GM18858 (cell line): Measurements from ENCODE around the gene LSM14A.
A peak's percentile ranks its signal among the peaks of the same experiment; 100 is the strongest.
"Not testable (repeated sequence)": the region's sequence is repeated elsewhere in the genome, so short reads cannot be mapped to it uniquely, and the experiment has no call there.

Source experiments
- ATAC-seq: cut with Tn5 transposase; IDR thresholded peaks from one replicate; pipeline ENCODE4 v1.9.1; 2021; ENCODE audit not compliant: unreplicated experiment

The LSM14A gene

DNA sequence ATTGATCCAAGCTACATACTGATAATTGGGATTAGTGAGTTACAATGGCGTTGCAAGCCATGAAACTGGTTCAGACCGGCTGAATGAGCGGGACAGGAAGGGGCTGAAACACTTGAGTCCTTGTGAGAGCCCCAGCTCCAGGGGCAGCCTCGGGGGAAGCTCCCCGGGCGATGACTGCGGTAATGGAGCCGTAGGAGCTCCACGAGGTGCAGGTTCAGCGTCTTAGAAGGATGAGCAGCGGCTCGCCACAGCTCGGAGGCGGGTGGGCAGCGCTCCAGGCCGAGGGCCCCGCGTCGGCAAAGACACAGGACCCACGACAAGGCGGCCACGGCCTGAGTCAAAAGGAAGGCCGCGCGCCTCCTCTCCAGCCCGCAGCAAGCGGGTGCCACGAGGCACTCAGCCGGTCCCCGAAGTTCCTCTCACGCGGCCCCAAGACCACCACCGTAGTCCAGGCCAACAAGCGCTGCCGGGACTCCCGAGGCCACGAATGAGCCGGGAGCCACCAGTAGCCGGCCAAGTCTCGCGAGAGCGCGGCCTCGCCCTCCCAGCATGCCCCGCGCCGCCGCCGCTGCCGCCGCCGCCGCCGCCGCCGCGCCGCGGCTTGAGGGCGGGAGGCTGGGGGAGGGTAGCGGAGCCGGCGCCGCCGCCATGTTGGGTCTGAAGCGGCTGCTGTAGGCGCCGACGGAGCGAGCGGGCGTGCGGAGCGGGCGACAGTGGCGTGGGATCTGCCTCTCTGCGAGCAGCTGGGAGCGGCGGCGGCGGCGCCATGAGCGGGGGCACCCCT is at the start of gene LSM14A:
Gene LSM14A (plus strand): TSS at position 628 of the 784 bp plus-strand sequence. CDS start 139 bp downstream, at position 767.
- peak; percentile 44 for ATAC-seq

- ATAC-seq = no peak
These were observed 47.5 kb upstream of the LSM14A start for GRCh38 chr19:34124828-34125227.

DNA sequence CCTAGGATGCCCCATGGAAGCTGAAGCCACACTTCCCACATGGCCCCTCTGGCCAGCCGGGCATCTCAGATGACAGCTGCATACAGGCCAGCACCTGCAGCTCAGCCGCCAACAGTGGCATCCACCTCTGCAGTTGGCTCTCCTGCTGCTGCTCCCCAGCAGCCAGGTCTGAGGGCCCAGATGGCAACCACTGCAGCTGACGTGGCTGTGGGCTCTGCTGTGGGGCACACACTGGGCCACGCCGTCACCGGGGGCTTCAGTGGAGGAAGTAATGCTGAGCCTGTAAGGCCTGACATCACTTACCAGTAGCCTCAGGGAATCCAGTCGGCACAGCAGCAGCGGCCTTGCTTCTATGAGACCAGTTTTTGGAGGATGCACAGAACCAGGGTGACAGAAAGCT is 45.3 kb upstream of the LSM14A start:
- ATAC-seq = no peak

- ATAC-seq = no peak
These were observed 44.6 kb upstream of the LSM14A start for GRCh38 chr19:34127684-34128189.

- ATAC-seq = no peak
These were observed 43.6 kb upstream of the LSM14A start for GRCh38 chr19:34128558-34129250.

DNA sequence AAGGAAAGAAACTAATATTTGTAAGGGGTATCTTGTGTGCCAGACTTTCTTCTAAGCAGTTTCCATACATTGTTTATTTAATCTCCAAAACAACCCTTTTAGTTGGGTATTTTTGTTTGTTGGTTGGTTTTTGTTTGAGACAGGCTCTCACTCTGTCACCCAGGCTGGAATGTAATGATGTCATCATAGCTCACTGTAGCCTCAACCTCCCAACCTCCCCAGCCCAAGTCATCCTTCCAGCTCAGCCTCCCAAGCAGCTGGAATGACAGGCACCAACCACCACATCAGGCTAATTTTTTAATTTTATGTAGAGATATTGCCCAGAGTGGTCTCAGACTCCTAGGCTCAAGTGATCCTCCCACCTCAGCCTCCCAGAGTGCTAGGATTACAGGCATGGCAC is 41.2 kb upstream of the LSM14A start:
- no peak for ATAC-seq

DNA sequence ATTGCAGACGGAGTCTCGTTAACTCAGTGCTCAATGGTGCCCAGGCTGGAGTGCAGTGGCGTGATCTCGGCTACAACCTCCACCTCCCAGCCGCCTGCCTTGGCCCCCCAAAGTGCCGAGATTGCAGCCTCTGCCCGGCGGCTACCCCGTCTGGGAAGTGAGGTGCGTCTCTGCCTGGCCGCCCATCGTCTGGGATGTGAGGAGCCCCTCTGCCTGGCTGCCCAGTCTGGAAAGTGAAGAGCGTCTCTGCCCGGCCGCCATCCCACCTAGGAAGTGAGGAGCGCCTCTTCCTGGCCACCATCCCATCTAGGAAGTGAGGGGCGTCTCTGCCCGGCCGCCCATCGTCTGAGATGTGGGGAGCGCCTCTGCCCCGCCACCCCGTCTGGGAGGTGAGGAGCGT is 40.2 kb upstream of the LSM14A start:
- ATAC-seq = not testable (repeated sequence)

- not testable (repeated sequence) for ATAC-seq
These were observed 39.6 kb upstream of the LSM14A start for GRCh38 chr19:34132706-34133105.

GRCh38 chr19:34134190-34135053 is 37.9 kb upstream of the LSM14A start:
- peak; percentile 82 for ATAC-seq

DNA sequence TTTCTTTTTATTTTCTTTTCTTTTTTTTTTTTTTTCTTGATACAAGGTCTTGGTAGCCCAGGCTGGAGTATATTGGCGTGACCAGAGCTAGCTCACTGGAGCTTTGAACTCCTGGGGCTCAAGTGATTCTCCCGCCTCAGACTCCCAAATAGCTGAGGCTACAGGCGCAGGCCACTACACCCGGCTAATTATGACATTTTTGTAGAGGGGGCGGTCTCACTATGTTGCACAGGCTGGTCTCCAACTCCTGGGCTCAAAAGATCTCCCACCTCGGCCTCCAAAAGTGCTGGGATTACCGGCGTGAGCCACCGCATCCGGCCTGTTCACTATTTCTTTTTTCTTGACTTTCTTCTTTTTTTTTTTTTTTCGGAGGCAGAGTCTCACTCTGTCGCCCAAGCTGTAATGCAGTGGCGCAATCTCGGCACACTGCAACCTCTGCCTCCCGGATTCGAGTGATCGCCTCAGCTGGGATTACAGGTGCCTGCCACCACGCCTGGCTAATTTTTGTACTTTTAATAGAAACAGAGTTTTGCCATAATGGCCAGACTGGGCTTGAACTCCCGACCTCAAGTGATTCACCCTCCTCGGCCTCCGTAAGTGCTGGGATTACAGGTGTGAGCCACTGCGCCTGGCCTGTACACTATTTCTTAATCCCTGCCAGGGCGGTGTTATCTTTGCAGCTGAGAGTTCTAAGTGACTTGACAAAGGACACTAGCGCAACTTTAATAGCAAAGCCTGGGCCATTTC is 37.1 kb upstream of the LSM14A start:
- no peak for ATAC-seq

DNA sequence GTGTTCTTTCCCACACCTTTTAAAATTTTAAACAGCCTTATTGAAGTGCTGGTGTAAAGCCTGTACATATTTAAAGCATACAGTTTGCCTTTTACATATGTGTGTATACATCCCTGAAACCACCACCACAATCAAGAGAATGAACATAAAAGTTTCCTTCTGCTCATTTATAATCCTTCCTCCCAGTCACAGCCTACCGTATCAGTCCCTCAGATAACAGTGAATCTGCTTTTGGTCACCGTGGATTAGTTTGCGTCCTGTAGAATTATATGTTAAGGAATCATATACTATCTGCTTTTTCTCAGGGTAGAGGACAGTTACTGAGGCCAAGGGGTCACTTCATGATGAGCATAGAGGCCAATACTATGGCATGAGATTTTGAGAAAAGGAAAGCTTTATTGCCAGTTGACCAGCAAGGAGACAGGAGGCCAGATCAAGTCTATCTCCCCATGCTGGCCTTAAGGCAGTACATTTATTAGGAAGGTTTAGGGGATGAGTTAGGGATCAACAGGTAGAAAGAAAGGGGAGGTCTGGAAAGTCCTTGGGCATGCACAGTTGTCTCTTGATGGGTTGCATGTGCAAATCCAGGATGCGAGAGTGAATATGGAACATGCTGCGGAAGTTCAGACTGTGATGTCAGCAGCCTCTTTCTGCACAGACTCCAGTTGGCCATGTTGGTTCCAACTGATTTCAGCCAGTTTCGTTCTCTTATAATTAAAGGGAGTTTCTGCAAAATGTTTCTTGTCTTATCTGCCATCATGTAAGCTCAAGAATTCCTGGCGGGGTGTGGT is 36.3 kb upstream of the LSM14A start:
- ATAC-seq = no peak

- ATAC-seq = no peak
These were observed 31.3 kb upstream of the LSM14A start for GRCh38 chr19:34141025-34141424.

DNA sequence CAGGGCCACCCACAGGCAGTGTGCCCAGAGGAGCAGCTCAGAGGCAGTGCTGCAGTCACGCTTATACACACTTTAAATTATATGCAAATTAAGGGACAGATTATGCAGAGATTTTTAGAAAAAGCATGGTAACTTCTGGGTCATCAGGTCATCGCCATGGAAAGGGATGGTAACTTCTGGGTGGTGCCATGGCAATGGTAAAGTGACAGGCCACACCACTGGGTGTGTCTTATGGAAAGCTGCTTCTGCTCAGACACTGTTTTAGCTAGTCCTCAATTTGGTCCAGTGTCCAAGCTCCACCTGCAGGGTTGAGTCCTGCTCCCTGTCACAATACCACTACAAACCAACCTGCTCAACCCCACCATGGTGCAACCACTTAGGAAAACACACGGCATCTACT is 29.9 kb upstream of the LSM14A start:
- no peak for ATAC-seq

DNA sequence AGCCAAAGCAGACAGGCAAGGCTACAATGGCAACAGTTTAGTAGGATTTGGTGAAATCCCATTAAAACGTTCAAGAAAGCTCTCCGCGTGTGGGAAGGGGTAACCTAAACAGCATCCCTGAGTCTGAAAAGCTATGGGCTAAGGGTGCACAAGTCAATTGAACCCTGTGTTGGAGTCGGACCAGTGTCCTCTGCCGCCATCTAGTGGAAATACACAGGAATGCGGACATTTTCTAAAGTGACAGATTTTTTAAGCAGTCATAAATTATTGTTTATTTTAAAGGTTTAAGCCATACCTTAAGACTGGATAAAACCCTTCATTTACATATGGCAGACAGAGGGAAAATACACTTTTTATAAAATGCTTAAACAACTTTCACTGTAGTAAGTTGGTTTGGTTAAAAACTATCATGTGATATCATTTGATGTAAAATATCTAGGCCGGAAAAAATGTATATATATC is 26.5 kb upstream of the LSM14A start:
- ATAC-seq = no peak

DNA sequence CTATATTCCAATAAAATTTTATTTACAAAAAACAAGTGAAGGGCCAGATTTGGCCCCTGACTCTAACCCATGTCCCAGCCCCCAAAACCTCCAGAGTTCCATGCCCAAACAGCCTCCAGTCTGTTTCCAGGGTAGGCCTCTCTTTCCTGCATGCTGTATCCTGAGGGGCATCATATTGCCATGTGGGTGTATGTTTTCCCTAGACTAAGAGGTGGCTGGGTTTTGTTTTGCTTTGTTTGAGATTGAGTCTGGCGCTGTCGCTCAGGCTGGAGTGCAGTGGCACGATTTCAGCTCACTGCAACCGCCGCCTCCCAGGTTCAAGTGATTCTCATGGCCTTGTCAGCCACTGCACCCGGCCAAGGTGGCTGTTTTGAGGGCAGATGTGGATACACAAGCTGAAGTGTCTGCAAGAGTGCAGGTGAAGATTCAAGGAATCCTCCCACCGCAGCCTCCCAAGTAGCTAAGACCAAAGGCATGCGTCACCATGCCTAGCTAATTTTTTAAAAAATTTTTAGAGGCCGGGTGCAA is 23.6 kb upstream of the LSM14A start:
- no peak for ATAC-seq

- no peak for ATAC-seq
These were observed 22.4 kb upstream of the LSM14A start for GRCh38 chr19:34149873-34150272.

- ATAC-seq = no peak
These were observed 21.7 kb upstream of the LSM14A start for GRCh38 chr19:34150558-34150957.

- no peak for ATAC-seq
These were observed 20.9 kb upstream of the LSM14A start for GRCh38 chr19:34151439-34151838.

GRCh38 chr19:34154401-34154800 is 17.9 kb upstream of the LSM14A start:
- no peak for ATAC-seq
